GM18508 (cell line): Measurements from ENCODE around the gene ITK.
"Not testable (repeated sequence)": the region's sequence is repeated elsewhere in the genome, so short reads cannot be mapped to it uniquely, and the experiment has no call there.

ENCODE experiments used
- ATAC-seq: cut with Tn5 transposase; IDR thresholded peaks from one replicate; pipeline ENCODE4 v1.9.1; 2021; ENCODE audit warnings: moderate number of reproducible peaks; ENCODE audit not compliant: insufficient read depth, unreplicated experiment

The ITK gene

DNA sequence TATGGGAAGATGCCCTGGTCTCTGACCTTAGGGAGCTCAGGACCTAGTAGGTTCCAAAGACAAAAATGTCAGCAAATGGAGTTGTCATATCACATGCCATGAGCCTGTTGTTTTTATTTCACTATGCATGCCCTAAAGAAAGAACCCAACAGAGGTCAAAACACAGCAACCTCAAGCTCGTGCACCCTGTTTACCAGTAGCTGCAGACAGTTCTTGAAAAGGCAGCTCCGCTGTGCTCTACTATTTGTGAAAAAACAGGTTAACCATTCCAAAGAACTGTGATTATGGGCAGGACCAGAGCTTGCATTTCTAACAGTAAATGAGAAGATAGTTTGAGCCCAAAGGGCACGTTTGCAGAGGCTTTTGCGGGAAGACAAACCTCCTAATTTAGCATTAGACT lies 22.8 kb downstream of the ITK start:
- ATAC-seq, result no peak

DNA sequence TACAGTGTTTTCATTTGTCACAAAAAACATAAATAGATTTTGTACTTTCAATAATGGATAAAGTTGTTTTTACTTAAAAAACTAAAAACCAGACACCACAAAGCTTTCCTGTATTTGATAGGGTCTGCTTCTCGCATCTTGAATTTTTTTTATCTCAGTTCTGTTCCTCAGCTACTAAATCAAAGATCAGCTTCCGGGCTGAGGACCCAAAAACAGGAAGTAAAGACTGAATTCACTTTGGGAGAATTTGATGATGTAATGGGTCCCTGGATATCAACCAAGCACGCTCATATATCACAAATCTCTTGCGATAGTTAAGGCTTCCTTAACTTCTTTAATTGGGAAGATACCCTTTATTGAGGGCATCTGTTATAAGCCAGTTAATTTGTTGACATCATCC lies 24.1 kb downstream of the ITK start:
- ATAC-seq, result no peak

DNA sequence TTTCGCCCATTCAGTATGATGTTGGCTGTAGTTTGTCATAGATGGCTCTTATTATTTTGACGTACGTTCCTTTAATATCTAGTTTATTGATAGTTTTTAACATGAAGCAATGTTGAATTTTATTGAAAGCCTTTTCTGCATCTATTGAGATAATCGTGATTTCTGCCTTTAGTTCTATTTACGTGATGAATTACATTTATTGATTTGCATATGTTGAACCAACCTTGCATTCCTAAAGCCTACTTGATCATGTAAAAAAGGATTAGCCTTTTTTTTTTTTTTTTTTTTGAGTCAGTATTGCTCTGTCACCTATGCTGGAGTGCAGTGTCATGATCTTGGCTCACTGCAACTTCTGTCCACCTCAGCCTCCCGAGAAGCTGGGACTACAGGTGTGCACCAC lies 25.1 kb downstream of the ITK start:
- ATAC-seq, result no peak

DNA sequence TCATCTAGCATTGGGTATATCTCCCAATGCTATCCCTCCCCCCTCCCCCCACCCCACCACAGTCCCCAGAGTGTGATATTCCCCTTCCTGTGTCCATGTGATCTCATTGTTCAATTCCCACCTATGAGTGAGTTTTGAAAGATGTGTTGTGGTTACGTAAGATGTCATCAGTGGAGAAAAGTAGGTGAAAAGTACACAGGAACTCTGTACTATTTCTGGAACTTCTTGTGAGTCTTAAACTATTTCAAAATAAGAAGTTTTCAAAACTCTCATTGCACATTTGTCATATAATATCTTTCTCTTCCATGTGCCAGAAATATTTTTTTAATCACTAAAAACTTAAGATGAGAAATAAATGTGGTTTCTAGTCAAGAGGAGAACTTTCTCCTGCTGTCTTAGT lies 30.0 kb downstream of the ITK start:
- not testable (repeated sequence) for ATAC-seq

DNA sequence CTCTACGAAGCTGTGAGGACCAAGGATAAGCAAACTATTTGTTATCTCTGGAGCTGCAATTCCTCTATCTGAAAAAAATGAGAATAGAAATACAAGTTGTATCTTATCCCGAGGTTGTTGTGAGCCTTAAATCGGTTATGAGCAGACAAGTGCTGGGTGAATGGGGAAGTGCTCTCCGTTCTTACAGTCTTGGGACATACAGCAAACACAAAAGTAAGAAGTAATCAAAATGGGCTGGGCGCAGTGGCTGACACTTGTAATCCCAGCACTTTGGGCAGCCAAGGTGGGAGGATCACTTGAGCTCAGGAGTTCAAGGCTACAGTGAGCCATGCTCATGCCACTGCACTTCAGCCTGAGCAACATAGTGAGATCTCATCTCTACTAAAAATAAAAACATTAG lies 31.7 kb downstream of the ITK start:
- ATAC-seq, result no peak

DNA sequence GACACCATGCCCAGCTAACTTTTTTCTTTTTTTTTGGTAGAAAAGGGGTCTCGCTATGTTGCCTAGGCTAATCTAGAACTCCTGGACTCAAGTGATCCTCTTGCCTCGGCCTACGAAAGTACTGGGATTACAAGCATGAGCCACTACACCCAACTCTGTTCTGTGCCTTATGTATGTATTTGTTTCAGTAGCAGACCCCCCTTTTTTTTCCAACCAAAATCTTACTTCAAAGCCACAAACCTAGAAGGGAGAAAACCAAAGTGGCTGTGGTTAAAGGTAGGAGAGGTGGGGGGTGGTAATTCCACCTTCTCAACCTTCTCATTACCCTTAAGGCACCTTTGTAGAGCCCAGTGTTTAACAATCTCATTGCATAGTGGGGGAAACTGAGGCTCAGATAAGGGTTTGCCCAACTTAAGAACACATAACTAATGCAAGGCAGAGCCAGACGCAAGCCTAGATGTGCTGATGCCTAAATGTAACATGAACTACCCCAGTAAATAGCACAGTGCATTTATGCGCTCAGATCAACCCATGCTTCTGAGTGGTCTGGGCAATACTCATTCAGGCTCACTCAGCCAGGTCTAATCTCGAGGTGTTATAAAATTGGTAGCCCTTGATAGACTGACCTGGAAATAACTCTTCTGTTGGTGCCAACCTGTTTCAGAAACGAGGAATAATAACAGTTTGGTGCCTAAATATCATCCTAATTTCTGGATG lies 33.0 kb downstream of the ITK start:
- no peak for ATAC-seq

DNA sequence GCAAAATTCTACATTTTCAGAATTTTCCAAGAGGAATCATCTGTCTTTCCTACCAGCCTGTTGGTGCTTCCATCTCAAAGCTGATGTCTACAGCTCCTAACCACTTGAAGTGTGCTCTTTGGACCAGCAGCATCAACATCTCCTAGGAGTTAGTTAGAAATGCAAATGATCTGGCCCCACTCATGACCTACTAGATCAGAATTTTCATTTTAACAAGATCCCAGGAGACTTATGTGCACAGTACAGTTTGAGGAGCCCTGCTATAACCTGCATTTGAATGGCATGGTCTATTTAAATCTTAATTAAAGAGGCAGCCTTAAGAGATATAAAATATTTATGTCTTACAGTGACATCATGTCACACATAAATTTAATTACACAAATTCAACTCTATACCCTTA lies 33.8 kb downstream of the ITK start:
- no peak for ATAC-seq

DNA sequence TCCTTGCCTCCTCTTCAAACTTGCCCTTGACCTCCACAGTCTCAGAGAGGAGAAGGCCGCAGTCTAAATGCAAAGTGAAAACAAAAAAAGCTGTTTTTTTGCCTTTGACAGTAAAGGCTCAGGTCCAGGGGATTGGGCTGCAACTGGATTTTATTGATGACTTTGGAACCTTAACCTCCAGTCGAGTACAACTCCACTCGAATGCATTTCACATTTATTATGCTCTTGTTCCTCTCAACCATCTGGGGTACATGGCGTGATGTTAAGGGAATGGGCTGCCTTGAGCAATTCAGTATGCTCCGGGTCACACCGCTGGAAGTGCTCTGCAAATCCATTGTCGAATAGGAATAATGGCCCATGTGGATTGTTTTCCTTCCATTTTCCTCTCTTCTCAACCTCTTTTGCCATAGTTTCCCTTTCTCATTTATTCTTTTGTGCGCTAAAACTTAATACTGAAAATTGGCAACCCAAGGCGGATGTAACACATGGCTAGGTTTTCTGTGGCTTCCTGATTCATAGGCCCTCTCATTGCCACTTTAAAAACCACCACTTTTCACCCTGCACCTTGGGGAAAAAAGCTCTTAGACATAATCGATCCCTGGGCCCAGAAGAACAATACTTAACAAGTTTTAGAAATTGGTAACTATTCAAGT lies 34.3 kb downstream of the ITK start:
- no peak for ATAC-seq

DNA sequence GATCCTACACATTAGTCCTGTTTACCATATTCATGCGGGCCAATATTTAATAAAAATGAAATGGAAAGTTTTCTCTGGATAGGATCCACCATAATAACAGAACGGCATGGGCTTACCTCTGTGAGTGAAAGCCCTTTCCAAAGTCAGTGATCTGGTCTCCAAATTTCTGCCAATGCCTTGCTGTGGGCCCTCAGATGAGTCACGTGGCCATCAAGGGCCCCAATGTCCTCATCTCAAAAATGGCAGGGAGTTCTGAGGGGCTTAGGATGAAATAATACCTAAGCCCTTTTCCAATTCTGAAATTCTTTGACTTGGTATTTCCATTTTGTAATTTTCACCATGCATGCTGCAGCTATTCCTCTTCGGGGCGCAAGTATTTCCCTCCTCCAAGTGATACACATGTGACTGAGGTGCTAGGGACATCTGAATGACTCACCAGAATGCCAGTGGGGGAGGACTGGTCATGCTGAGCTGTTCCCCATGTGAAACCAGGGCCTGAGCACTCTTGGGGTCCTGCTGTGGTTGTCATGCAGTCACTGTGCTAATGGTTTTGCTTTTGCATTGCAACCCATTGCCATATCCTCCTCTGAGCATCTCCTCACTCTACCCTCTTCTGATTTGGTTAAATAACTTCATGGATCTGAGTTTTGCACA lies 35.0 kb downstream of the ITK start:
- ATAC-seq, result no peak

DNA sequence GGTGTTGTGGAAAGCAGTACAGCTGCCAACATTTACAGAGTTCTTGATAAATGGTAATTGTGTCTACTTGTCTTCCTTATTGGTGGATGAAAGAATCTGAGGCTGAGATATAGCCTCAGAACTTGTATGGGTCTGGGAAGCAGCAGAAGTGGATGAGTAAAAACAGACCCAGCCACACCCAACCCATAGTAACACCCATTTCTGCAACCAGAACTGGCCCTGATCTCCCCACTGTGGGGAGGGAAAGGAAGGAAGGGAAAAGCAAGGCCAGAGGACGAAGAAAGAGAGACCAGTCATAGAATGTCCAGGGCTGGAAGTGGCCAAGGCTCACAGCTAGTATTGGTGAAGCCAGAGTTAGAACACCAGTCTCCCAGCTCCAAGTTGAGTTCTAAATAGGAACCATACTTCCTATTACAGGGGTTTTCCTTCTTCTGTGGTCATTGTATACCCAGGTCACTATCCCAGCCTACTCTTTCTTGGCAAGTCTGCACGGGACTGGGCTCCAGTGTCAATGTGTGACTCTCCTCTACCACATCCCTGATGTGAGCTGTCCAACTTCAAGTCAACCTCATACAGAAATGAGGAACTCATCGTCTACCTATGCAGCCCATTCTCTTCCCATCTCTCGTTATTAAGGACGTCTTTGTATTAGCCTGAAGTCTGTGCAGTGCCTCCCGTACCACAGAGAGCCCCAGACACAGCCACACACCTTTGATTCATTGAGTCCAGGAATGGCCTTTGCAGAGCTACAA lies 35.9 kb downstream of the ITK start:
- ATAC-seq, result no peak

DNA sequence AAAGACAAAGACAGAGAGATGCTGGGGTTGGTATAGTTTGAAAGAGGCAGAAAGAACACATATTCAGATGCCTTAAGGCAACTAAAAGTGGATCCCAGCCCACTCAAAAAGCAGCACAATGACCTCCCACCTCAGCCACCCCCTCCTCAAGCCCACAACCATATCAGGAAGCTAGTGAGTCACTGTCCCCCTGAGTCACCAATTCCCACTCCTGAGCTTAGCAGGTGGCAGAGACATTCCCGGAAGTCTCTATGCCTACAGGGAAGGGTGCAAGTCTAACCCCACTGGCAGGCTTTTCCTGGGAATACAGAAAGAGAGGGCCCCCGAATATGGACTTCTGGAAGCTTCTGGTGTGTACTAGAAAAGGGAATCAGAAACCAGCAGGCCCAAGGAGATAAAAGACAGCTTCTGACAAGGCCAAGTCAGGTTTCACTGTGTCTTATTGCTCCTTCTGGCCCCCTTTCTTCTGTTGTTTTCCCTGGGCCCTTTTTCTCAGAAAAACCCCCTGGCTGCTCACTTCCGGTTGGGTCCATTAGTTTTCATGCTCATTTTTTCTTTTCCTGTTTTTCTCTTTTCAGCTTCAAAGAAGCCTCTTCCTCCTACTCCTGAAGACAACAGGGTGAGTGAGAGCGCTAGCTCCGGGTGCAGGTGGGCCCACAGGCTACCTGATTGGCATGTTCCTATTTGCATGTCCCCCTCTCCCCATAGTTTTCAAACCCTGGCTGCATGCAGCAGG lies 36.8 kb downstream of the ITK start:
- no peak for ATAC-seq

DNA sequence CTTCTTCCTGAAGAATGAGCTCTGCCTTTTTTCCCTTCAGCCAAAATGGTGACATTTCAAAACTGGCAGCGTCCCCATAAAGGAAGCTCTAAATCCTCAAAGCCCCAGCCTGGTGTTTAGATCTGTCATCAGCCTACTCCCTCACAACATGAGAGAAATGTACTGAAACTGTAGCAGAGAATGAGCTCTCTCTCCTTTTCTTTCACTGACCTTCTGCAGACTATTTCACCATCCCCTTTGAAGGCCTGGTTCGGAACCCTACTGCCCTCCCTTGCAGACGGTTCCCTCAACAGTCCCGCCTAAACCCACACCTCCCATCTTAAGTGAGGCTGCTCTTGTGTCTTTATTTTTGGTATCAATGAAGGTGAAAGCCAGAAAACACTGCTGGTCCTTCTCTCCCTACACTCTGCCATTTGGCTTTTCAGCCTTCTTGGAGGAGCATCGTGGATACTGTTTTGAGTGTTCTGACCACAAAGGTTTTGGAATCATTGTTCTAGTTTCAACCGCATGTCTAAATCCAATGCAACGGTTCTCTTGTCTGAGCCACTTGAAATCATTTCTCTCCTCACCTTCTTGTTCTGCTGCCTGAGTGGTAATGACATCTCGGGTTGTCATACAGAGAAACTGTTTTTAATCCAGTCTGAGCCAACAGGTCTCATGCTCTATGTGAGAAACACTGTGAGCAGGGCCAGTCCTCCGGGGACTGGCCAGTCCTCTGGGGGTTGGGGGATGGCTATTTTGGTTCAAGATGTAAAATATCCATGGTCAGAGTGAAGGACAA lies 39.0 kb downstream of the ITK start:
- peak; percentile 41 for ATAC-seq

DNA sequence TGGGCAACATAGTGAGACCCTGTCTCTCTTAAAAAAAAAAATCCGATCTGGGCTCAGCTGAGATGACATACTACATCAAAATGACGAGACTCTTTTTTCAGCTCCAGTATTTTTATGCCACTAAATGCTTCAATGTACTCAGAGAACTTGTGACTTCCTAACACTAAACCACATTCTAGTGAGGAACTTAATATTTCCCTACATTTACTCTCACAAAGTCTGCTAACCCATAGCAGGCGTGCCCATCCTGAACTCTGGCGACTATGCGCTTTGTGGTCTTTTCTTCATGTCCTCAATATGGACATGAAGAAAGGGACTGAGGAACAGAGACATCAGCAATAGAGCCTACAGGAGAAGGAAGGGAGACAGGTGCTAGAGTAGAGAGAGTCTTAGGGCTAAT lies 41.3 kb downstream of the ITK start:
- ATAC-seq, result no peak

DNA sequence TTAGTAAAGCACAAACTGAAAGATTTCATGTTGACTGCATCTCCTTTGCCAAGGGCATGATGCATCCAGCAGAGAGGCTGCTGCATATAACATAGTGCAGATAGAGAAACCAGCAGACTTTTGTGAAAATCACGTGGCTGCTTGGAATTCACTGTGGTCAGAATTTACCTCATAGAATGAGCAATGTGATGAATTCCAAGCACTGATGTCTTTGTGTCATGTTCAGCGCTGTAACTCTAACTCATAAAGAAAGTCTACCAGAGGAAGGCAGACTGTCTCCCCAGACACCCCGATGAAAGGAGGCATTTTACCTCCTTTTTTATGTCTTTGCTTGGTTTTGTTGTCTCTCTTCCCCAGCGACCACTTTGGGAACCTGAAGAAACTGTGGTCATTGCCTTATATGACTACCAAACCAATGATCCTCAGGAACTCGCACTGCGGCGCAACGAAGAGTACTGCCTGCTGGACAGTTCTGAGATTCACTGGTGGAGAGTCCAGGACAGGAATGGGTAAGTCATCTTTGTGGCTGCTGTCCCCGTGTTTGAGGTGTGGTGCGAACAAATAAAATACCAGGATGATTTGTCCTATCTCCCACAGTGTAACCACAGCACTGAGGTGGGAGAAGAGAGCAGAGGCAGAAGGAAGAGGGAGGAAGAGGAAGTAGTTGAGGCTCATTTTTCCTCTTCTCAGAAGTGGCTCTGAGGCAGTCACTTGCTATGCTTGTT lies 42.0 kb downstream of the ITK start:
- ATAC-seq, result no peak

DNA sequence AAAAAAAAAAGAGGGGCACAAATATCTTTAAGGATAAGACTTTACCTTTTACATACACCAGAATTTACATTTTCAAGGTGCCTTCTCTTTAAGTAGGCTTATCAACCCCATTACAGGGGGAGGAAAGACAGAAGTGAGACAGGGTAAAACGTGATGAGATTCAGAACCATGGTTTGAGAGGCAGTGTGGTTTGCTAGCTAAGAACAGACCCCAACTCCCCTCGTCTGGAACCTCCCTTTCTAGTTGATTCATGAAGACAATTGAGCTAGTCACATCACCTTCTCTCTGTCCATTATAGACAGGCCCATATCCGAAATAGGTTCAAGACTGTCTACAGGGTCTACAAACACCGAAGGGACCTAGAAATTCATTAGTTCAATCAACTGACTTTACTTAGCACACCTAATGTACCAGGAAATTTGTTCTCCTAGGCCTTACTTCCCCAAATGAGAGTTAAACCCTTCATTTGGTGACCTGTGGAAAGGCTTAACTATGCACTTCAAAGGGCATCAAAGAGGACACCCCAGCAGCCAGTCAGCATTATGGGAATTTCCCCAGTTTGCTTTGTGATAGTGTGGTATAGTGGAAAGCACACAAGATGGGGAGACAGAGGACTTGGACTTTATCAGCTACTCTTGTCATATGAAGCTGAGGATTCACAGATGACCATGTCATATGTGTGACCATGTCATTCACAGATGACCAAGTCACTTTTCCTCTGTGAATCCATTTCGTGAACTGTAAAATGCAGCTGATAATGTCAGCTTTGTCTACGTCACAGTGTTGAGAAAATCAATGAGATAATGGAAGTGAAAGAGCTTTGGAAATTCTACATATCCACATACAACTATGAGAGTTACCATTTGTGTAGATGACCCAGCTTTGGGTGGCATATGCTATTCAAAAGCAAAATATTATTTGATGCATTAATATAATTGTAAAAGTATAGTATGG lies 45.1 kb downstream of the ITK start:
- no peak for ATAC-seq

DNA sequence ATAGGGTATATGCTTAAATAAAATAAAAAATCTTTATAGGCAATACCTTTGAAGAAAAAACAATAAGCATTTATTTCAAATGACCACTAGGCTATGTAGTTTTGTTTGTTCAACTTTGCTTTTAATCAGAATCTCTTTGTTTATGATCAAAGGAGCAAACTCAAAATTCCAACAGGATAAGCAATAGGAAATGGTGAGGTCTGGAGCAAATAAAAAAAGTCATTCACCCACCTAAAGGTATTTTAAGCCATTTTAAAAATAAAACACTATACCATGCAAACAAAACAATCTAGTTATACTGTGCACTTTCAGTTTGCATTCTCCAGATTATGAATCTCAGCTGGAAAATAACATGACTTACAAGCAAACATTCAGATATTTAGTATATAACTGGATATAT lies 50.0 kb downstream of the ITK start:
- no peak for ATAC-seq

DNA sequence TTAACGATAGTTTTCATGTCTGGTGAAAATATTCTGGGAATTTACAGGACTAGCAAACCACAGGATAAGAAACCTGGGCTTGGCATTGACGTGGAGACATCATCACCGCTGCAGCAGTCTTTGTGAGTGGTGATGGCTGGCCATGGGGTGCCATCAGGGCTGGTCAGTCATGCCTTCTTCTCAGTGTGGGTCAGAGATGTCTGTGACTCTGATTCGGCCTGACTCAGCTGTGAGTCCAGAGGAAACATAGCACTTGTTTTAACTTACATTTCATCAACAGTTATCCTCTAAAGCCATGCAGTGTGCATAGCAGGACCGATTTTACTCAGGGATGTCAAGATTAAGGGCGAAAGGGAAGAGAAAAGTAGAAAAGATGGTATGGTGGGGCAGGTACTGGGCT lies 52.1 kb downstream of the ITK start:
- no peak for ATAC-seq

DNA sequence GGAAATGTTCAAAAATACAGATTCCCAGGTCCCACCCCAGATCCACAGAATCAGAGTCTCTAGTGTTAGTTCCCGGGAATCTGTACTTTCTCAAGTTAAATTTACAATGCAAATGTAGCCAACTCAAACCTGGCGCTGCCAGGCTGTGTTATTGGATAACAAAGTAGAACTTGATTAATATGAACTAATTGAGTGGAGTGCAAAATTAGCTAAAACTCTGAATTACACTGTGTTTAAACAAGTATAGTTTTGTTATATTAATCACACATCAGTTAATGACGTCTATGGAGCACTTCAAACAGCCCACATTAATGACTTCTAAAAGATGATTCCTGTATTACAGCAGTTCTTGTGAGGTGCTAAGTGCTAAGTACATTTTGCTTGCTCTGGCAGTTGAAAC lies 52.9 kb downstream of the ITK start:
- no peak for ATAC-seq
